Neural cell (in vitro differentiated cells): ENCODE results near the gene LPIN1. TPM values are rescaled to one million over a fixed set of nuclear protein-coding genes. Genes with fewer than 3 reads are reported as not detected.

Experiments used
- H2AFZ ChIP-seq: fragments of 200-600, 300-800 bp; sonication (generic), shearing (Covaris generic); 2 replicates; pipeline ENCODE4 v1.6.0; 2014; ENCODE audit warnings: low read depth, mild to moderate bottlenecking, antibody characterized with exemption, low read length, moderate library complexity
- H3F3A ChIP-seq: fragments of 200-600 bp; shearing (Covaris generic); 2 replicates; pipeline ENCODE4 v1.6.1; 2016; ENCODE audit warnings: mild to moderate bottlenecking, moderate library complexity, mixed read lengths, antibody characterized with exemption, low read length; ENCODE audit not compliant: insufficient read depth, poor library complexity, severe bottlenecking
- H3K27ac ChIP-seq: fragments of 200-600, 300-800 bp; sonication (generic), shearing (Covaris generic); 2 replicates; pipeline ENCODE4 v1.5.1; 2014; ENCODE audit warnings: mild to moderate bottlenecking, low read length, moderate library complexity
- H3K27me3 ChIP-seq: fragments of 300-800, 200-600 bp; sonication (generic), shearing (Covaris generic); 2 replicates; pipeline ENCODE4 v1.6.0; 2014; ENCODE audit warnings: mild to moderate bottlenecking, low read depth, low read length, moderate library complexity; ENCODE audit not compliant: insufficient read depth
- H3K36me3 ChIP-seq: fragments of 300-800, 200-600 bp; sonication (generic), shearing (Covaris generic); 2 replicates; pipeline ENCODE4 v1.5.1; 2014; ENCODE audit warnings: mild to moderate bottlenecking, antibody characterized with exemption, low read length, moderate library complexity; ENCODE audit not compliant: insufficient read depth
- H3K4me2 ChIP-seq: fragments of 300-800, 200-600 bp; sonication (generic), shearing (Covaris generic); 2 replicates; pipeline ENCODE4 v1.6.0; 2014; ENCODE audit warnings: mild to moderate bottlenecking, low read length
- H3K4me3 ChIP-seq: fragments of 300-800, 200-600 bp; sonication (generic), shearing (Covaris generic); 2 replicates; pipeline ENCODE4 v1.5.1; 2014; ENCODE audit warnings: mild to moderate bottlenecking, low read length, moderate library complexity
- H3K79me2 ChIP-seq: fragments of 200-600 bp; shearing (Covaris generic); replicated peaks from 2 replicates; pipeline ENCODE4 v1.6.0; 2014; ENCODE audit warnings: mild to moderate bottlenecking, low read length, moderate library complexity; ENCODE audit not compliant: insufficient read depth
- H3K9ac ChIP-seq: fragments of 300-800, 200-600 bp; sonication (generic), shearing (Covaris generic); 2 replicates; pipeline ENCODE4 v1.6.1; 2016; ENCODE audit warnings: mild to moderate bottlenecking, low read length, mixed read lengths
- H3K9me2 ChIP-seq: fragments of 200-600 bp; shearing (Covaris generic); 2 replicates; pipeline ENCODE4 v1.6.1; 2016; ENCODE audit warnings: mild to moderate bottlenecking, low read length, mixed read lengths; ENCODE audit not compliant: insufficient read depth
- H3K9me3 ChIP-seq: fragments of 200-600, 300-800 bp; sonication (generic), shearing (Covaris generic); 2 replicates; pipeline ENCODE4 v1.6.1; 2016; ENCODE audit warnings: mild to moderate bottlenecking, mixed run types, low read length, moderate library complexity, mixed read lengths
- H4K20me1 ChIP-seq: fragments of 200-600 bp; shearing (Covaris generic); 2 replicates; pipeline ENCODE4 v1.6.1; 2016; ENCODE audit warnings: mild to moderate bottlenecking, mixed run types; ENCODE audit not compliant: insufficient read depth
- EP300 ChIP-seq: fragments of 450-650 bp; conservative IDR thresholded peaks from 2 replicates; pipeline ENCODE4 v1.6.1; 2014; ENCODE audit warnings: antibody characterized with exemption, mild to moderate bottlenecking, moderate library complexity; ENCODE audit not compliant: poor library complexity, severe bottlenecking
- EZH2 ChIP-seq: fragments of 200-600, 300-800 bp; shearing (Covaris generic), sonication (generic); IDR thresholded peaks from 2 replicates; pipeline ENCODE4 v1.6.1; 2014; ENCODE audit warnings: antibody characterized with exemption, low read length, borderline replicate concordance, mild to moderate bottlenecking; ENCODE audit not compliant: insufficient read depth, poor library complexity, severe bottlenecking
- MXI1 ChIP-seq: fragments of 450-650 bp; conservative IDR thresholded peaks from 2 replicates; pipeline ENCODE4 v1.6.1; 2014; ENCODE audit warnings: antibody characterized with exemption, mild to moderate bottlenecking; ENCODE audit not compliant: poor library complexity, severe bottlenecking
- POLR2AphosphoS5 ChIP-seq: IDR thresholded peaks from 2 replicates; pipeline ENCODE4 v1.6.1; 2012
- RAD21 ChIP-seq: fragments of 450-650 bp; conservative IDR thresholded peaks from 2 replicates; pipeline ENCODE4 v1.6.1; 2014; ENCODE audit warnings: antibody characterized with exemption, mild to moderate bottlenecking, moderate library complexity
- SMC3 ChIP-seq: fragments of 450-650 bp; conservative IDR thresholded peaks from 2 replicates; pipeline ENCODE4 v1.6.1; 2014; ENCODE audit warnings: antibody characterized with exemption, mild to moderate bottlenecking, moderate library complexity; ENCODE audit not compliant: poor library complexity
- TAF1 ChIP-seq: IDR thresholded peaks from 2 replicates; pipeline ENCODE4 v1.6.1; 2012; ENCODE audit warnings: low read depth
- polyA plus RNA-seq: library from polyadenylated mRNA; depleted of rRNA; stranded (reverse); fragments of >200 nt; gene quantifications from 2 replicates; pipeline ENCODE4 v1.2.3, GENCODE V29; 2014
- TF ChIP-seq, protein P1 (sequence below): IDR thresholded peaks from 2 replicates; pipeline ENCODE4 v1.6.1; 2012; ENCODE audit warnings: borderline replicate concordance
- TF ChIP-seq, protein P2 (sequence below): fragments of 450-650 bp; IDR thresholded peaks from 2 replicates; pipeline ENCODE4 v1.5.1; 2014; ENCODE audit warnings: antibody characterized with exemption, mild to moderate bottlenecking, moderate library complexity; ENCODE audit not compliant: poor library complexity, severe bottlenecking

LPIN1 gene
- polyA plus RNA-seq, 1 donor from 2014 or later: 47.5 TPM

DNA sequence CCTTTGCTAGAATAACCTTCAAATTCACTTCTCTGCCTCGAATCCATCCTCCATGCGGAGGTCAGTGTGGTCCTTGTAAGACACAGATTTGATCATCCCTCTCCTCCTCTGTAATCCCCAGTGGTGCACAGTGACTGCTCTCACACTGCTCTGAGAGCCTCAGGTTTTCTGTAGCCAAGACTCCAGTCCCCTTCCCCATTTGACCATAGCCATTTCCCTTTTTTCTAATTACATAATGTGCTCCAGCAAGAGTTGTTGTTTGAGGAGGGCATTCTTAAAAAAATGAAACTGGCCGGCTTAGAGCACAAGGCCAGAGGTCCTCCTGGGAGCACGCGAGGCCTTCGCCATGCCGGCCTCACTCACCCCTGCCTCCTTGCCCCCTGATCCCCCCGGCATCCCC is 34.7 kb upstream of the LPIN1 start:
- no peaks in the 10 kb centered on the region for H4K20me1 ChIP-seq
- TF ChIP-seq EP300 (no peak), RAD21 (no peak)
- TF ChIP-seq, protein P1, sequence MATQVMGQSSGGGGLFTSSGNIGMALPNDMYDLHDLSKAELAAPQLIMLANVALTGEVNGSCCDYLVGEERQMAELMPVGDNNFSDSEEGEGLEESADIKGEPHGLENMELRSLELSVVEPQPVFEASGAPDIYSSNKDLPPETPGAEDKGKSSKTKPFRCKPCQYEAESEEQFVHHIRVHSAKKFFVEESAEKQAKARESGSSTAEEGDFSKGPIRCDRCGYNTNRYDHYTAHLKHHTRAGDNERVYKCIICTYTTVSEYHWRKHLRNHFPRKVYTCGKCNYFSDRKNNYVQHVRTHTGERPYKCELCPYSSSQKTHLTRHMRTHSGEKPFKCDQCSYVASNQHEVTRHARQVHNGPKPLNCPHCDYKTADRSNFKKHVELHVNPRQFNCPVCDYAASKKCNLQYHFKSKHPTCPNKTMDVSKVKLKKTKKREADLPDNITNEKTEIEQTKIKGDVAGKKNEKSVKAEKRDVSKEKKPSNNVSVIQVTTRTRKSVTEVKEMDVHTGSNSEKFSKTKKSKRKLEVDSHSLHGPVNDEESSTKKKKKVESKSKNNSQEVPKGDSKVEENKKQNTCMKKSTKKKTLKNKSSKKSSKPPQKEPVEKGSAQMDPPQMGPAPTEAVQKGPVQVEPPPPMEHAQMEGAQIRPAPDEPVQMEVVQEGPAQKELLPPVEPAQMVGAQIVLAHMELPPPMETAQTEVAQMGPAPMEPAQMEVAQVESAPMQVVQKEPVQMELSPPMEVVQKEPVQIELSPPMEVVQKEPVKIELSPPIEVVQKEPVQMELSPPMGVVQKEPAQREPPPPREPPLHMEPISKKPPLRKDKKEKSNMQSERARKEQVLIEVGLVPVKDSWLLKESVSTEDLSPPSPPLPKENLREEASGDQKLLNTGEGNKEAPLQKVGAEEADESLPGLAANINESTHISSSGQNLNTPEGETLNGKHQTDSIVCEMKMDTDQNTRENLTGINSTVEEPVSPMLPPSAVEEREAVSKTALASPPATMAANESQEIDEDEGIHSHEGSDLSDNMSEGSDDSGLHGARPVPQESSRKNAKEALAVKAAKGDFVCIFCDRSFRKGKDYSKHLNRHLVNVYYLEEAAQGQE: no peak
- no peaks in the 10 kb centered on the region for H3K36me3 ChIP-seq
- H3K4me2 ChIP-seq: no peak overlapping the region
- no peaks in the 10 kb centered on the region for H3K9me3 ChIP-seq
- H3K9ac ChIP-seq: no peak overlapping the region
- H3K9me2 ChIP-seq: no peaks in the 10 kb centered on the region
- no peak overlapping the region for H2AFZ ChIP-seq
- no peak overlapping the region for H3K27ac ChIP-seq
- H3K4me3 ChIP-seq: no peak overlapping the region
- no peaks in the 10 kb centered on the region for H3F3A ChIP-seq
- H3K27me3 ChIP-seq: no peaks in the 10 kb centered on the region
- H3K79me2 ChIP-seq: no peaks in the 10 kb centered on the region

DNA sequence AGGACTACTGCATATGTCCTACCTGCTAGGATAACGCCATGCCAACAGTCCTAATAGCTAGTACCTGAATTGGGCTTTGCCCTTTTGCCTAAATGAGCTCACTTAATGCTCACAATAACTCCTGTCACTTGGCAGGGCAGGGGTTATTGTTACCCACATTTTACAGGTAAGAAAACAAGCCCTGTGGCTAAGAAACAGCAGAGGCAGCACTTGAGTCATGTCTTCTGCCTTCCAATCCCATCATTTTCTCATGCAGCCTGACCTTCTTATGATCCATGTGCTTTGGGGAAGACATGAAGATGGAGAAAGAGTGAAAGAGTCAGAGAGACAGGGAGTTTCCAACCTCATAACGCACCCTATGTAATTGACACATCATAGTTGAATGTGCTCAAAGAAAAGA is 33.6 kb upstream of the LPIN1 start:
- Histone ChIP-seq H3K9ac (no peak overlapping the region), H4K20me1 (no peaks in the 10 kb centered on the region), H3K9me3 (no peaks in the 10 kb centered on the region), H3K27me3 (no peaks in the 10 kb centered on the region), H3K27ac (no peak overlapping the region), H2AFZ (no peak overlapping the region), H3K4me3 (no peak overlapping the region), H3K79me2 (no peaks in the 10 kb centered on the region), H3F3A (no peaks in the 10 kb centered on the region), H3K36me3 (no peaks in the 10 kb centered on the region), H3K4me2 (no peak overlapping the region), H3K9me2 (no peaks in the 10 kb centered on the region)
- TF ChIP-seq MXI1: no peak
- TF ChIP-seq RAD21: no peak
- TF ChIP-seq EP300: no peak
- TF ChIP-seq EZH2: no peak

DNA sequence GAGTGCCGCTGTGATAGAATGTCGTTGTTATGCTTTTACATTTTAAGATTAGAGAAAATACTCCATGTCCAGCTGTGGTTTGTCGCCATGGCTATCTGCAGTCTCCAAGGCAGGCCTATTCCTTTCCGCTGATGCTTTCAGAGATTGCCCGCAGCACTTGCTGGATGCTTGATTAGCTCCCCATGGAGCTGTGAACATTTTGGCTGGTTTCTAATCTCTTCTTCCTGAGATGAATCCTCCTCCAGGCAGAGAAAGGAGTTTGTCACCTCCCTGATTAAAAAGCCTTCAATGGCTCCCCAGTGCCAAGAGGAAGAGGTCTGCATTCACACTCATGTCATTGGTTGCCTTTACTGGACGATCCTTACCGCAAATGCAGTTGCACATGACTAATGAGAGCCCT is 32.6 kb upstream of the LPIN1 start:
- Histone ChIP-seq H3K9me3 (no peaks in the 10 kb centered on the region), H3K27me3 (no peaks in the 10 kb centered on the region), H3K36me3 (no peaks in the 10 kb centered on the region), H3K27ac (no peak overlapping the region), H3F3A (no peaks in the 10 kb centered on the region), H3K9ac (no peak overlapping the region), H3K4me2 (no peak overlapping the region), H4K20me1 (no peaks in the 10 kb centered on the region), H3K79me2 (no peaks in the 10 kb centered on the region), H2AFZ (no peak overlapping the region), H3K4me3 (no peak overlapping the region), H3K9me2 (no peaks in the 10 kb centered on the region)
- no peak for TF ChIP-seq POLR2AphosphoS5
- TF ChIP-seq SMC3: no peak
- TF ChIP-seq RAD21: no peak
- no peak for TF ChIP-seq MXI1
- TF ChIP-seq EP300: no peak
- TF ChIP-seq TAF1: no peak
- TF ChIP-seq EZH2: no peak
- TF ChIP-seq, protein P1: no peak
- TF ChIP-seq, protein P2, sequence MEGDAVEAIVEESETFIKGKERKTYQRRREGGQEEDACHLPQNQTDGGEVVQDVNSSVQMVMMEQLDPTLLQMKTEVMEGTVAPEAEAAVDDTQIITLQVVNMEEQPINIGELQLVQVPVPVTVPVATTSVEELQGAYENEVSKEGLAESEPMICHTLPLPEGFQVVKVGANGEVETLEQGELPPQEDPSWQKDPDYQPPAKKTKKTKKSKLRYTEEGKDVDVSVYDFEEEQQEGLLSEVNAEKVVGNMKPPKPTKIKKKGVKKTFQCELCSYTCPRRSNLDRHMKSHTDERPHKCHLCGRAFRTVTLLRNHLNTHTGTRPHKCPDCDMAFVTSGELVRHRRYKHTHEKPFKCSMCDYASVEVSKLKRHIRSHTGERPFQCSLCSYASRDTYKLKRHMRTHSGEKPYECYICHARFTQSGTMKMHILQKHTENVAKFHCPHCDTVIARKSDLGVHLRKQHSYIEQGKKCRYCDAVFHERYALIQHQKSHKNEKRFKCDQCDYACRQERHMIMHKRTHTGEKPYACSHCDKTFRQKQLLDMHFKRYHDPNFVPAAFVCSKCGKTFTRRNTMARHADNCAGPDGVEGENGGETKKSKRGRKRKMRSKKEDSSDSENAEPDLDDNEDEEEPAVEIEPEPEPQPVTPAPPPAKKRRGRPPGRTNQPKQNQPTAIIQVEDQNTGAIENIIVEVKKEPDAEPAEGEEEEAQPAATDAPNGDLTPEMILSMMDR: no peak
